ENCODE measurements around the gene APOBEC3B.

Gene APOBEC3B

GRCh38 chr22:38967451-38968450 lies 14.4 kb upstream of the APOBEC3B start:
- DNase-seq: no peak
- H3K27ac ChIP-seq: no peak overlapping the region
- no peaks in the 10 kb centered on the region for H3K36me3 ChIP-seq
- H3K27me3 ChIP-seq (ENCODE audit: insufficient read depth, low read depth, severe bottlenecking): no peaks in the 10 kb centered on the region
- TF ChIP-seq CTCF (IDR thresholded peaks at IDR 0.05; ENCODE audit: low read depth, low read length): no peak
- H3K4me3 ChIP-seq (ENCODE audit: low read depth, low read length): no peak overlapping the region
- no peaks in the 10 kb centered on the region for H3K9me3 ChIP-seq (ENCODE audit: severe bottlenecking)

- no peak overlapping the region for H3K4me3 ChIP-seq (ENCODE audit: low read depth, low read length)
- no peaks in the 10 kb centered on the region for H3K36me3 ChIP-seq
- no peak overlapping the region for H3K27ac ChIP-seq
- no peaks in the 10 kb centered on the region for H3K9me3 ChIP-seq (ENCODE audit: severe bottlenecking)
- no peak for TF ChIP-seq CTCF (IDR thresholded peaks at IDR 0.05; ENCODE audit: low read depth, low read length)
- no peak for DNase-seq
- H3K27me3 ChIP-seq (ENCODE audit: insufficient read depth, low read depth, severe bottlenecking): no peaks in the 10 kb centered on the region
Measured at GRCh38 chr22:38968801-38969200, 13.3 kb upstream of the APOBEC3B start.

- H3K27ac ChIP-seq: no peak overlapping the region
- TF ChIP-seq CTCF (IDR thresholded peaks at IDR 0.05; ENCODE audit: low read depth, low read length): no peak
- H3K27me3 ChIP-seq (ENCODE audit: insufficient read depth, low read depth, severe bottlenecking): no peaks in the 10 kb centered on the region
- no peak overlapping the region for H3K4me3 ChIP-seq (ENCODE audit: low read depth, low read length)
- H3K36me3 ChIP-seq: no peaks in the 10 kb centered on the region
- no peak for DNase-seq
- no peaks in the 10 kb centered on the region for H3K9me3 ChIP-seq (ENCODE audit: severe bottlenecking)
Measured at GRCh38 chr22:38970551-38970950, 11.6 kb upstream of the APOBEC3B start.

GRCh38 chr22:38971202-38971601 lies 10.9 kb upstream of the APOBEC3B start:
- no peak overlapping the region for H3K4me3 ChIP-seq (ENCODE audit: low read depth, low read length)
- no peaks in the 10 kb centered on the region for H3K36me3 ChIP-seq
- H3K27me3 ChIP-seq (ENCODE audit: insufficient read depth, low read depth, severe bottlenecking): no peaks in the 10 kb centered on the region
- no peak for TF ChIP-seq CTCF (IDR thresholded peaks at IDR 0.05; ENCODE audit: low read depth, low read length)
- H3K27ac ChIP-seq: no peak overlapping the region
- H3K9me3 ChIP-seq (ENCODE audit: severe bottlenecking): no peaks in the 10 kb centered on the region
- DNase-seq: no peak

- DNase-seq: no peak
- TF ChIP-seq CTCF (IDR thresholded peaks at IDR 0.05; ENCODE audit: low read depth, low read length): no peak
- Histone ChIP-seq H3K36me3 (no peaks in the 10 kb centered on the region), H3K9me3 (ENCODE audit: severe bottlenecking) (no peaks in the 10 kb centered on the region), H3K27me3 (ENCODE audit: insufficient read depth, low read depth, severe bottlenecking) (no peaks in the 10 kb centered on the region), H3K27ac (no peak overlapping the region), H3K4me3 (ENCODE audit: low read depth, low read length) (no peak overlapping the region)
Measured at GRCh38 chr22:38971791-38972190, 10.4 kb upstream of the APOBEC3B start.
